CD4-positive, alpha-beta T cell treated with Interleukin-15 for 4 hours (primary cell): ENCODE data around the gene SUSD3.
A peak's percentile ranks its signal among the peaks of the same experiment; 100 is the strongest.
"Not testable (repeated sequence)": the region's sequence is repeated elsewhere in the genome, so short reads cannot be mapped to it uniquely, and the experiment has no call there.

Experiments
- DNase-seq: peaks from one replicate; pipeline ENCODE4 v3.0.0-alpha.2; 2020; ENCODE audit warnings: low spot score

Gene SUSD3

GRCh38 chr9:93092251-93092991 lies 33.9 kb downstream of the SUSD3 start:
- DNase-seq, result no peak

GRCh38 chr9:93093127-93093876 lies 34.8 kb downstream of the SUSD3 start:
- DNase-seq, result no peak

- DNase-seq, result no peak
These were observed 35.6 kb downstream of the SUSD3 start for GRCh38 chr9:93093877-93094657.

- no peak for DNase-seq
These were observed 36.2 kb downstream of the SUSD3 start for GRCh38 chr9:93094658-93095204.

- peak; percentile 100 for DNase-seq
These were observed 37.0 kb downstream of the SUSD3 start for GRCh38 chr9:93095205-93096130.

GRCh38 chr9:93096131-93096802 lies 37.8 kb downstream of the SUSD3 start, which contains the start of gene CARD19:
Gene CARD19, plus strand, starts transcription at chr9:93096217. Its CDS starts 129 bp downstream, at chr9:93096346.
- DNase-seq, result peak; percentile 37

GRCh38 chr9:93096811-93097382 lies 38.4 kb downstream of the SUSD3 start:
- no peak for DNase-seq

- no peak for DNase-seq
These were observed 39.2 kb downstream of the SUSD3 start for GRCh38 chr9:93097511-93098201.

GRCh38 chr9:93098236-93098946 lies 39.9 kb downstream of the SUSD3 start:
- peak; percentile 67 for DNase-seq

- no peak for DNase-seq
These were observed 41.2 kb downstream of the SUSD3 start for GRCh38 chr9:93099551-93100275.

- DNase-seq, result no peak
These were observed 41.8 kb downstream of the SUSD3 start for GRCh38 chr9:93100276-93100636.

GRCh38 chr9:93101086-93101485 lies 42.6 kb downstream of the SUSD3 start:
- not testable (repeated sequence) for DNase-seq

- no peak for DNase-seq
These were observed 47.1 kb downstream of the SUSD3 start for GRCh38 chr9:93105620-93106019.

- no peak for DNase-seq
These were observed 48.8 kb downstream of the SUSD3 start for GRCh38 chr9:93107151-93107824.

GRCh38 chr9:93107825-93108161 lies 49.3 kb downstream of the SUSD3 start:
- DNase-seq, result no peak

- DNase-seq, result peak; percentile 49
These were observed 50.0 kb downstream of the SUSD3 start for GRCh38 chr9:93108291-93109041.

- no peak for DNase-seq
These were observed 51.9 kb downstream of the SUSD3 start for GRCh38 chr9:93110311-93110855.
